Endometrium (tissue), 2 donors: ENCODE data around the gene UHRF1.
"Not testable (repeated sequence)": the region's sequence is repeated elsewhere in the genome, so short reads cannot be mapped to it uniquely, and the experiment has no call there.

Experiments used
- FAIRE-seq: peaks from 2 replicates; lab custom pipeline; 2012; peaks lifted over from hg19 to GRCh38; lab: Jason Lieb, UNC
- donor health status: control.
- donor health status: control.

The UHRF1 gene

GRCh38 chr19:4909156-4909896 lies at the start of gene UHRF1:
UHRF1 (plus strand) TSS chr19:4909501; CDS start chr19:4910886, 1,385 bp downstream.
- FAIRE-seq: no peak

GRCh38 chr19:4859697-4860096 lies 49.6 kb upstream of the UHRF1 start:
- FAIRE-seq: no peak

GRCh38 chr19:4861147-4861546 lies 48.2 kb upstream of the UHRF1 start:
- no peak for FAIRE-seq

DNA sequence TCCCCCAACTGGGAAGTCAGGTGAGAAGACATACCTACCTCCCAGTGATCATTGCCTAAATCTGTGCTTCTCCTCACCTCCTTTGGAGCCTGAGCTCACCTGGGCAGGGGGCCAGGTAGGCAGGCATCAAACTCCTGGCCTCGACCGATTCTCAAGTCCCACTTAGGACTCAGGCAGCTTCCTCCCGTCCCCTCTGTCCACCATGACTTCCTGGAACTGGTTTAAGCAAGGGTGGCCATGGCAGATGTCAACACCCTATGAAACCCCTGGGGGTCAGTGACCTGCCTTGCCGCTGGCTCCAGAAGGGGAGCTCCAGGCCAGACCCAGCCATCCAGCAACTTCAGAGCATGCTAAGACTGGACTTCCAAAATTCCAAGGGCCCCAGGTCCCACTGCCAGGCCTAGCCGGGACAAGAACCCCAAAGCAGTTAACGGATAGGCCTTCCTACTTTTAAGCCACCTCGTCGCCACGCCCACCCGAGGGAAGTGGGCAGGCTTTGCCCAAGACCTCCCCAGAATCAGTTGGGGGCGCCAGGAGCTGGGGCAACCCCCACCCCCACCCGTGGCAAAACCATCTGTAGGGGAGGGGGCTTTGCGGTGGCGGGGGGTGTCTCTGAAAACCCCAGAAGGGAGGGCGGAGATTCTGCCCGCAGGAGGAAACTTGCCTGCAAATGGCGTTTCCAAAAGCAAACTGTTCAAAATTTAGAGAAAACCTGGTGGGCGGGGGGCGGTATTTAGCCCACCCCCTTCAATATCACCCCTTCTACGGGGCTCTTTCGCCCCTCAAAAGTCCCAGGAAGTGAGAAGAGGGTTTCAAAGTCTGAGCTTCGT lies 42.5 kb upstream of the UHRF1 start:
- no peak for FAIRE-seq

DNA sequence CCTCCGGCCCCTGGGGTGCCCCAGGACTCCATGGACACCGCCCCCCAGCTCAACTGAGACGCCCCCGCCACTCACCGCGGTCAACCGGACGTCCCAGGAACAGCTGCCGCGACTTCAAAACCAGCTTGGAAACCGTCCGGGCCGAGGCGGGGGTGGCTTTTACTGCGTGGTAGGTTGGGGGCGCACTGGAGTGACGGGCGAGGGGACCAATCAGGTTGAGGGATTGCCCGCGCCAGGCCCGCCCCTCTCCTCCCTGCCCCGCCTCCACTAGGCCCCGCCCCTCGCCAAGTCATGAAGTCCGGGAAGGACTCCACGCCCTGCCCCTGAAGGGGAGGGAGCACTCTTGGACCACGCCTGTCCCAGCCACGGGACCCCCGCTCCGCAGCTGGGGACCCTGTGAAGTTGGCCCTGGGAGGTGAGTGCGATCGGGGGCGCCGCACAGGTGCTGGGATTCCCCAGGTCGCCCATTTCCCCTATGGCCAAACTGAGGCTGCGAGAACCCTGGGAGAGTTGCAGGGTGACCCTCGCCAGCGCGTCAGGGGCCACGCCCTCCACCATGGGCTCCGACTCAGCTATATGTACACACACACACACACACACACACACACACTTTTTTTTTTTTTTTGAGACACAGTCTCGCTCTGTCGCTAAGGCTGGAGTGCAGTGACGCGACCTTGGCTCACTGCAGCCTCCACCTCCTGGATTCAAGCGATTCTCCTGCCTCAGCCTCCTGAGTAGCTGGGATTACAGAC lies 41.6 kb upstream of the UHRF1 start, which contains the start of gene PLIN3:
Gene PLIN3 (minus strand): TSS at position 134 of the 752 bp plus-strand sequence. CDS start 6,273 bp downstream, outside the sequence.
- no peak for FAIRE-seq

DNA sequence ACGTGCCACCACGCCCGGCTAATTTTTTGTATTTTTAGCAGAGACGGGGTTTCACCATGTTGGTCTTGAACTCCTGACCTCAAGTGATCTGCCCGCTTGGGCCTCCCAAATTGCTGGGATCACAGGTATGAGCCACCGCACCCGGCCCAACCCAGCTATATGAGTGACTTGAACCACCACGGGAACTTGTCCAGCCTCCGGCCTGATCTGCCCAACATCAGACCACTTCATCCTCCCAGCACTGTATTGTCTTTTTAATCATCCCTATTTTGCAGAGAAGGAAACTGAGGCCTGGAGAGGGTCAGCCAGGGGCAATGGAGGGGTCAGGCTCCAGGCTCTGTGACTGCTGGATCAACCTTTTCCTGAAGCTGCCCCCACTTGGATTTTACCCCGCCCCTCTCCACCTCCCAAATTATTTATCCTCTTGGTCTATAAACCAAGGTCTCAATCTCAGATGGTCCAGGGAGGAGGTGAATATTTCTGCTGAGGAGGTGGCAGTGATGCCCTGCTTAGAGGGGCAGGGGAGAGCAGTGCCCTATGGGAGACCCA lies 40.9 kb upstream of the UHRF1 start:
- no peak for FAIRE-seq

- no peak for FAIRE-seq
Observed at GRCh38 chr19:4870025-4870700, 39.1 kb upstream of the UHRF1 start.

DNA sequence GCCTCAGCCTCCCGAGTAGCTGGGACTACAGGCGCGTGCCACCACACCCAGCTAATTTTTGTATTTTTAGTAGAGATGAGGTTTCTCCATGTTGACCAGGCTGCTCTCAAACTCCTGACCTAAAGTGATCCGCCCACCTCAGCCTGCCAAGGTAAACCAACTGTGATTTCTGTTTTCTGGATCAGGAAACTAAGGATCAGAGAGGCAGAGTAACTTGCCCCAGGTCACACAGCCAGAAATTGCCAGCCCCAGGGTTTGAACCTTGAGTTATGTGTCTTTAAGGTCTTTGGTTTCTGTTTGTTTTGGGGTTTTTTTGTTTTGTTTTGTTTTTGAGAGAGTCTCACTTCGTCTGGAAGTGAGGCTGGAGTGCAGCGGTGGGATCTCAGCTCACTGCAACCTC lies 37.6 kb upstream of the UHRF1 start:
- no peak for FAIRE-seq

DNA sequence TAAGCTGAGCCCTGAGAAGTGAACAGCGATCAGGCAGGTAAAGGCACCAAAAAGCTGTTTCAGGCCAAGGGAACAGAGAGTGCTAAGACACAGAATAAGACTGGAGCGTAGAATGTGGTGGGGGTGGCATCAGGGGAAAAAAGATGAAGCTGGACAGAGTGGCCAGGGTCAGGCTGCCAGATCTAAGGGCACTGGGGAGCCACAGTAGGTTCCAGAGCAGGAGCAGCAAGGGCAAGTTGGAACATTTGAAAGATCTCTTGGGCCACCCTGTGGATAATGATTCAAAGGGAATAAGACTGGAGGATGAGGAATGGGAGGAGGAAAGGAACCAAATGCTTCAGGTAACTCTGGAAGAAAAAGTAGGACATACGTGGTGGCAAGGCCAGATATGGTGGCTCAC lies 35.4 kb upstream of the UHRF1 start:
- FAIRE-seq: no peak

DNA sequence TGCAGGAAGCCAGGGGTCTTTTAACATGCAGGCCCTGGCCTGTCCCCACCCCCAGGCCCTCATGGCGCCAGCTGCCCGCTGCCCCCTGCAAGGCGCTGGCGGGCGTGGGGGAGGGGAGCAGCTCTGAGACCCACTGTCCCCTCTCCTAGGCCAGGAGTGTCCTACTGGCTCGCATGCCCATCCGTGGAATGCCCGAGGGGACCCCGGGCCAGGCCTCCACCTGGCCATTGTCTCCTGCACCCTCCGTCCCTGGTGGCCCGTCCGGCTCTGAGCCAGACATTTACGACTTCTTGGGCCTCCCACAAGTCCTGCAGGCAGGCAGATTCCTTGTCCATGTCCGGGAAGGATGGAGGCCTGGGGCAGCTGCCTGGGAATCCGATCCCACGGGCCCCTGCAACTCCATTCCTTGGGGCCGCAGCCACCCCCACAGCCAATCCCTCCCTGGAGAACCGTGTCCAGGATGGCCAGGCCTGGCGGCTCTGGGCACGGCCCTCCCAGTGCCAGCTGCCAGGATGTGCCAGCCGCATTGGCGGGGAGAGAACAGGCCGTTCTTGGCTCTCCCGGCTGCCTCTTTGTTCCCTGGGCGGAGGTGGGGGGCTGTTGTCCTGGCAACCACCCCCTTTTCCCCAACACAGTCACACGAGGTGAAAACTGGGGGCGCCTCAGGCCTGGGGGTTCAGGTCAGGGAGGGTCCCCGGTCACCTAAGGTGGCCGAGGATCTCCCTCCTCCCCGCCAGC lies 31.4 kb upstream of the UHRF1 start:
- FAIRE-seq: no peak

- no peak for FAIRE-seq
Observed at GRCh38 chr19:4878491-4878968, 30.8 kb upstream of the UHRF1 start.

GRCh38 chr19:4879041-4879440 lies 30.3 kb upstream of the UHRF1 start:
- FAIRE-seq: no peak

GRCh38 chr19:4882874-4883273 lies 26.4 kb upstream of the UHRF1 start:
- FAIRE-seq: not testable (repeated sequence)

DNA sequence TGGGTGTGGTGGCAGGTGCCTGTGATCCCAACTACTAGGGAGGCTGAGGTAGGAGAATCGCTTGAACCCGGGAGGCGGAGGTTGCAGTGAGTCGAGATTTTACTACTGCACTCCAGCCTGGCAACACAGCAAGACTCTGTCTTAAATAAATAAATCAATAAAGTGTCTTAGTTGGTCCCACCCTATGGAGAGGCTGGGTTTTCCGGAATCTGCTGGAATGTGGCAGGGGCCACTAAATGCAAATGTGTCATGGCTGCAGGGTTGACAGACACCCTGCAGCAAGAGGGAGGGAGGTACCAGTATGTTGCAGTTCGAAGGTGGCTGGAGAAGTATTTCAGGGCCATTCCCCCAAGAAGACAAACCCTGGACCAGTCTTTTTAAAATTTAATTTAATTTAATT lies 24.3 kb upstream of the UHRF1 start:
- not testable (repeated sequence) for FAIRE-seq

GRCh38 chr19:4887803-4888202 lies 21.5 kb upstream of the UHRF1 start:
- FAIRE-seq: not testable (repeated sequence)

DNA sequence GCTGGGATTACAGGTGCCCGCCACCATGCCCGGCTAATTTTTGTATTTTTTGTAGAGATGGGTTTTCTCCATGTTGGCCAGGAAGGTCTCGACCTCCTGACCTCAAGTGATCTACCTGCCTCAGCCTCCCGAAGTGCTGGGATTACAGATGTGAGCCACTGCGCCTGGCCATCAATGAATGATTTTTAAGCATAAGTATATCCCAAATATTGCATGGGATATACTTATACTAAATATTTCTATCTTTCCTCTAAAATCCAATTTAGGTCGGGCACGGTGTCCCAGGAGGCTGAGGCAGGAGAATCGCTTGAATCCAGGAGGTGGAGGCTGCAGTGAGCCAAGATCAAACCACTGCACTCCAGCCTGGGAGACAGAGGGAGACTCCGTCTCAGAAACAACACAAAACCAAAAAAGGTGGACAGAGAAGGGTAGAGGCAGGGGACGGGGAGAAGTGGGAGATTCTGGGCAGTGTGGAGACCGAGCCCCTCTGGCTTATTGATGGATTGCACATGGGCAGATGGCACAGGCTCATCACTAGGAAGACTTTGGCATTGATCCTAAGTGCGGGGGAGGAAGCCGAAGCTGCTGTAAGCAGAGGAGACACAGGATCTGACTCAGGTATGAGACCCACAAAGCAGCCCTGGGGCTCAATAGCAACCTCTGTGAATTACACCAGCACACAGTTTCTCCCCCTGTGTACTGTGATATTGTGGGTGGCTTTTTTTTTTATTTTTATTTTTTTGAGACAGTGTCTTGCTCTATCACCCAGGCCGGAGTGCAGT lies 20.1 kb upstream of the UHRF1 start:
- no peak for FAIRE-seq

DNA sequence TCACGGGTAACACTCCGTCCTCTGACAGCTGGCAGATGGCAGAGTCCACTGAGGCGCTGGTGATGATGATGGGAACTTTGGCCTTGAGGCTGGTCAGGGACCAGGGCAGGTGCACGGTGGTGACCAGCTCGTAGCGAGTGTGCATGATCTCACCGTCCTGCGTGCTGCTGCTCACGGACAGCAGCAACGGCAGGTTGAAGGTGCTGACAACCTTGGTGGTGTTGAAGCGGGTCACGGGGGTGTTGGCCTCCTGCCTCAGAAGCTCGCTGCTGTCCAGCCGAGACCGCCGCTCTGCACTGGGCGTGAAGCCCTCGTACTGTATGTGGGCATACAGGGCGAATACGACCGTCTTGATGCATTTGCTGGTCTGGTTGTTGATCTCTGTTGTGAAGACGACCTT lies 18.2 kb upstream of the UHRF1 start:
- FAIRE-seq: no peak

DNA sequence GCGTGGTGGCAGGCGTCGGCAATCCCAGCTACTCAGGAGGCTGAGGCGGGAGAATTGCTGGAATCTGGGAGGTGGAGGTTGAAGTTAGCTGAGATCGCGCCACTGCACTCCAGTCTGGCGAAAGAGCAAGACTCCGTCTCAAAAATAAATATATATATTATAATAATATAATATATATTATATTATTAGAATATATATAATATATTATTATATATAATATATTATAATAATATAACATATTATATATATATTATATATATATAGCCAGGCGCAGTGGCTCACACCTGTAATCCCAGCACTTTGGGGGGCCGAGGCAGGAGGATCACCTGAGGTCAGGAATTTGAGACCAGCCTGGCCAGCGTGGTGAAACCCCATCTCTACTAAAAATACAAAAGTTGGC lies 16.3 kb upstream of the UHRF1 start:
- FAIRE-seq: not testable (repeated sequence)

GRCh38 chr19:4896372-4896771 lies 12.9 kb upstream of the UHRF1 start:
- FAIRE-seq: no peak

- no peak for FAIRE-seq
Observed at GRCh38 chr19:4897146-4897545, 12.2 kb upstream of the UHRF1 start.
